ENCODE data around the gene ATP10A.

ATP10A gene

GRCh38 chr15:25795712-25796111 lies 67.4 kb downstream of the ATP10A start:
- Histone ChIP-seq H2AFZ (ENCODE audit: low read depth) (no peak overlapping the region), H3K4me2 (no peak overlapping the region), H3K27ac (no peak overlapping the region), H3K4me1 (ENCODE audit: low read depth, poor library complexity, severe bottlenecking) (no peaks in the 10 kb centered on the region), H3K27me3 (ENCODE audit: insufficient read depth, low read depth) (no peaks in the 10 kb centered on the region), H3K36me3 (ENCODE audit: insufficient read depth) (no peaks in the 10 kb centered on the region), H3K9ac (no peak overlapping the region), H4K20me1 (ENCODE audit: insufficient read depth) (no peaks in the 10 kb centered on the region), H3K4me3 (IDR thresholded peaks at IDR 0.05; ENCODE audit: insufficient read depth, low read depth, low read length) (no peak overlapping the region), H3K79me2 (ENCODE audit: insufficient read depth, low read depth) (no peaks in the 10 kb centered on the region)
- no peak for TF ChIP-seq CTCF (conservative IDR thresholded peaks at IDR 0.05; ENCODE audit: low read depth, low read length)

- Histone ChIP-seq H3K27me3 (ENCODE audit: insufficient read depth, low read depth) (no peaks in the 10 kb centered on the region), H3K4me2 (no peak overlapping the region), H2AFZ (ENCODE audit: low read depth) (no peak overlapping the region), H3K4me3 (IDR thresholded peaks at IDR 0.05; ENCODE audit: insufficient read depth, low read depth, low read length) (no peak overlapping the region), H3K36me3 (ENCODE audit: insufficient read depth) (no peaks in the 10 kb centered on the region), H4K20me1 (ENCODE audit: insufficient read depth) (no peaks in the 10 kb centered on the region), H3K27ac (no peak overlapping the region), H3K79me2 (ENCODE audit: insufficient read depth, low read depth) (no peaks in the 10 kb centered on the region), H3K4me1 (ENCODE audit: low read depth, poor library complexity, severe bottlenecking) (no peaks in the 10 kb centered on the region), H3K9ac (no peak overlapping the region)
- no peak for TF ChIP-seq CTCF (conservative IDR thresholded peaks at IDR 0.05; ENCODE audit: low read depth, low read length)
Observed at GRCh38 chr15:25795061-25795460, 68.1 kb downstream of the ATP10A start.

- Histone ChIP-seq H3K9ac (no peak overlapping the region), H3K36me3 (ENCODE audit: insufficient read depth) (no peaks in the 10 kb centered on the region), H2AFZ (ENCODE audit: low read depth) (no peak overlapping the region), H3K4me2 (no peak overlapping the region), H3K79me2 (ENCODE audit: insufficient read depth, low read depth) (no peaks in the 10 kb centered on the region), H3K4me1 (ENCODE audit: low read depth, poor library complexity, severe bottlenecking) (no peaks in the 10 kb centered on the region), H4K20me1 (ENCODE audit: insufficient read depth) (no peaks in the 10 kb centered on the region), H3K27ac (no peak overlapping the region), H3K4me3 (IDR thresholded peaks at IDR 0.05; ENCODE audit: insufficient read depth, low read depth, low read length) (no peak overlapping the region), H3K27me3 (ENCODE audit: insufficient read depth, low read depth) (no peaks in the 10 kb centered on the region)
- no peak for TF ChIP-seq CTCF (conservative IDR thresholded peaks at IDR 0.05; ENCODE audit: low read depth, low read length)
Observed at GRCh38 chr15:25793354-25794050, 69.6 kb downstream of the ATP10A start.

GRCh38 chr15:25792128-25792527 lies 71.0 kb downstream of the ATP10A start:
- no peak overlapping the region for H2AFZ ChIP-seq (ENCODE audit: low read depth)
- no peak overlapping the region for H3K4me2 ChIP-seq
- no peaks in the 10 kb centered on the region for H3K27me3 ChIP-seq (ENCODE audit: insufficient read depth, low read depth)
- no peaks in the 10 kb centered on the region for H3K79me2 ChIP-seq (ENCODE audit: insufficient read depth, low read depth)
- H3K4me1 ChIP-seq (ENCODE audit: low read depth, poor library complexity, severe bottlenecking): no peaks in the 10 kb centered on the region
- H3K27ac ChIP-seq: no peak overlapping the region
- no peak for TF ChIP-seq CTCF (conservative IDR thresholded peaks at IDR 0.05; ENCODE audit: low read depth, low read length)
- H3K4me3 ChIP-seq (IDR thresholded peaks at IDR 0.05; ENCODE audit: insufficient read depth, low read depth, low read length): no peak overlapping the region
- no peak overlapping the region for H3K9ac ChIP-seq
- H4K20me1 ChIP-seq (ENCODE audit: insufficient read depth): no peaks in the 10 kb centered on the region
- H3K36me3 ChIP-seq (ENCODE audit: insufficient read depth): no peaks in the 10 kb centered on the region
